Raji (cell line): Measurements from ENCODE around the gene KCNH8.

Experiments
- POLR2A ChIP-seq: IDR thresholded peaks from 2 replicates; pipeline ENCODE4 v1.6.1; 2011; ENCODE audit warnings: low read depth, low read length, control low read depth; ENCODE audit not compliant: insufficient read depth

Gene KCNH8

DNA sequence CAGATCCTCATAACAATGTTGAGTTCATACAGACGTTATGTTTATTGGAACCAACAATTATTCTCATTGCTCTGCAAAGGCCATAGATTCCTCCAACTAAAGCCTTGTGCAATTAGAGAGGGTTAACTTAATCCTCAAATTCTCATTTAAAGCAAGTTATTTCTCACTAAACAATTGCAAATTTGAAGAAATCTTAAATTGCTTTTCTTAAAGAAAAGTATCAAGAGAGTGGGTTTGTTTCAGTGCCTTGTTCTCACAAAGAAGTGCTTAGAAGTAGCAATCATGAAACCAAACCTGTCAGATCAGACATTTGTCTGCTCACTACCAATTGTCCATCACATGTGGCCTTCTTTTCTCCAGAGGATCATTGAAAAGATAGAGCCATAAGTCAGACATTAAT, 124.8 kb downstream of the KCNH8 start:
- no peak for TF ChIP-seq POLR2A

DNA sequence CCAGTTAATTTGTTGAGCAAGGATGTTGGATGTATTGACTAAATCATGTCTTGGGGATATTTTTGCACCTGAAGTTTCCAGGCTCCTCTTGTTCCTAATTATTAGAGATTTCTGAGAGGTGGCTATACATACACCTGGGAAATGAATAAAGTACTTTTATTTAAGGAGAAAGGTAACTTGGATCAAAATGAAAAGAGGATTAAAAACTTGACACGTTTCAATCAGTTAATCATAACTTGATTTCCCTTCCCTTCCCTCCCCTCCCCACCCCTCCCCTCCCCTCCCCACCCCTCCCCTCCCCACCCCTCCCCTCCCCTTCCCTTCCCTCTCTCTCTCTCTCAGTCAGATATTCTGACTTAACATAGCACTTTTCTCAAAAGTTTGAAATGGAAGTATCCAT, 126.3 kb downstream of the KCNH8 start:
- TF ChIP-seq POLR2A = no peak

DNA sequence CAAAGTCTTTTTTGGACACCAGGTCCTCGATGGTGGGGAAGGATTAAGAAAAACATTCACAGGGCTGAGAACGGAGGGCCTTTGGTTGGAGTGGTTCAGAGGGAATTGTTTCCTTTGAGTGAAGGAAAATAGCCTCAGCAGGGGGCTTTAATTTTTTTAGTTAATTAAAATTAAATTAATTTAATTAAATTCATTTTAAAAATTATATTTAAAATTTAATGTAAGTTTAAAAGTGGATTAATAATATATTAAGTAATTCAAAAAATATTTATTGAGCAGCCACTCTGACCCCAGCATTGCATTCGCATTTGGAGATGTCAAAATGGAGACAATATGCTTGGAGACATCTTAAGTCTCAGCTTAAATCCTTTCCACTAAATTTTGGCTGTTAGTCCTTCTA, 136.7 kb downstream of the KCNH8 start:
- TF ChIP-seq POLR2A = no peak

DNA sequence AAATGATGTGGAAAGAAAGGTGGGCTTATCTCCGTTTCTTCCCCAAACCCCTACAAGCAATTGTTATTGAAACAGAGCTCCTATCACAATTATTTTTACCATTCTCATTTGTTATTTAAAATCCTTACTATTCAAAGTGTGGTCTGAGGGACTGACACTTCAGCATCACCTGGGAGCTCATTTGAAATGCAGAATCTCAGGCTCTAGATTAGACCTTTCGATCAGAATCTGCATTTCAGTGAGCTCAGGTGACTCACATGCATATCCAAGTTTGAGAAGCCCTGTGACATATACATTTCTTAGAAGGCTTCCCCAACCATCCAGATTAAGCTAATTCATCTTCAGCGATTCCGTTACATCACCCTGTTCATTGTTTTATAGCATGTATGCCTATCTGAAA, 145.0 kb downstream of the KCNH8 start:
- no peak for TF ChIP-seq POLR2A

DNA sequence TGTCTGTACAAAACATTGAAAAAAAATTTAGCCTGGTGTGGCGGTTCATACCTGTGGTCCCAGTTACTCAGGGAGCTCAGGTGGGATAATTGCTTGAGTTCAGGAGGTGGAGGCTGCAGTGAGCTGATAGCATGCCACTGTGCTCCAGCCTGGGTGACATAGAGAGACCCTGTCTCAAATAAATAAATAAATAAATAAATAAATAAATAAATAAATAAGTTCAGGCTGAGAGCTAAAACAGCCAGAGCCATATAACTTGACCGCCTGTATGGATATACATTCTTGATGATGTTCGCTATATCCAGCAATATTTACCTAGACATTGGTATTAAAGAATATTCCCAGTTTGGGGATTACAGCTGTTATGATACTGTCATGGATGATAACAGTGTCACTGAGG, 146.9 kb downstream of the KCNH8 start:
- no peak for TF ChIP-seq POLR2A

DNA sequence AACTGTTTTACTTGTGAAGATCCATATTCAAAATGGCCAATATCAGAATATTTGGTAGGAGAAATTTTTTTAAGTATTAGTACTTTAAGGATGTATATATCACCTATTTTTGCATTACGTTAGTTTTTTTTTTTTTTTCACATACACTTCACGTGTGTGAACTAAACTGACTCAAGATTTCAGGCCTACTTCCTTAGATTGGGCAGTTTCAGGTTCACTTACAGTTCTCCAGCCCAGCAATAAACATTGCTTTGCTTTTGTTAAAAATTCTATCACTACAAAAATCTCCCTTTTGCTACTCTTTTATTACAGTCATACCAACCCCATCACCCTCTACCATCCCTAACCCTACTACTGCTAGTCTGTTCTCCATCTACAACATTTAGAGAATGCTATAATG, 183.6 kb downstream of the KCNH8 start:
- no peak for TF ChIP-seq POLR2A

DNA sequence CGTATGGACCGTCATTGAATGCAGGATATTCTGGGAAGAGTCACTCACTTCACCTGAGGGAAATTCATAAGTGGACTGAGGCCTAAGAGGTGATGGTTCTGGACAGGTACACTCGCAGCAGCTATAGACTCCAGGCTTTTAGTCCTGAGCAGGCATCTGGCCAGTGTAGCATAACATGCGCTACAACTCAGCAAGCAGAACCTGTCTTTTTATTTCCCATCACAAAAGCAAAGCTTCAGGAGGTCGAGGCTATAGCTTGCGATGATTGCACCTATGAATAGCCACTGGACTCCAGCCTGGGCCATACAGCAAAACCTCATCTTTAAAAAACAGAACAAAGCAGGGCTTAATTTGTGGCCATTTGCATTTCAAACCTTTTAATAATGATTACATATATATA, 185.8 kb downstream of the KCNH8 start:
- no peak for TF ChIP-seq POLR2A

DNA sequence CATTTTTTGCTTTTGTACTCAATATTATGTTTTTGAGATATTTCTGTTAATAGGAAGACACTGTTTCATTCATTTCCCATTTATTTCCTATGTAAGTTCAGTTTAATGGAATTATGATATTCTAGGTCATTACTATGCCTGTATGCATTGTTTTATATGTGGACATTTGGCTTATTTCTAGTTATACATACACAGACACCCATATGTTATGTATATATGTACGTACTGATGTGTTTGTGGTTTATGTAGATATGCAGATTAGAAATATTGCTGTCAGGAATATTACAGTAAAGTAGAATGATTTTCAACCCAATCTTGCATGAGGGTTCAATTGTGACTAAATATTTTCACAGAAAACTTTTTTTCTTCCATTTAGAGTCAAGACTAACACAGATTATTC, 190.5 kb downstream of the KCNH8 start:
- no peak for TF ChIP-seq POLR2A

DNA sequence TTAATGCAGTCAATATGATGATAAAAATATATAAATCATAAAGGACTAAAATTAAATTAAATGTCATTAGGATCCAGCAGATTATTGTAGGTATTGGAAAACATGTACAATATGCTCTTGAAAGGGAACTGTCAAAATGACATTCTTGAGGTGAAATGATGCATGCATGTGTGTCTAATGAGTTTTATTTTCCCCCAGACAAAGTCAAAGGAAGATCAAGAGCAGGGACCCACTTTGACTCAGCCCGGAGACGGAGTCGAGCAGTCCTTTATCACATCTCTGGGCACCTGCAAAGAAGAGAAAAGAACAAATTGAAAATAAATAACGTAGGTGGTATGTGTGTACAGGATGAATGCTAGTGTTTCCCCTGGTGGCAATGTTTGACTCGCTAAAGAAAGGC, 194.1 kb downstream of the KCNH8 start:
- TF ChIP-seq POLR2A = no peak

DNA sequence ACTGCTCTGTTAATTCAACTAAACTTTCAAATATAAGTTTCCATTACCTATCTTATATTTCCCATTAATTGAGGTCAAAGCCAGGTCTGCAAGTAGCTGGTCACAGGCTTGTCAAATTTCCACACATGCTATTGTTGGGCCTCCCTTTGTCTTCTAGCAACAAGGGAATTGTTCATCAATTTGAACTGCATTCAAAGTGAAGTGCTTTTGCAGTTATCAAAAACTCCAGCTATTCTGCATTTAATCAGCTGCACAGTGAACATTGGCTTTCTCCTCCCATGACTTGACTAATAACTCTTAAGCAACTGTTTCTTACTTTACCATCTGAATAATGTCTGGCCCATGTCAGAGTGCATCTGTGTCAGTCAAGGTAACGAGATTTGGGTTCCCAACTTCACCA, 198.4 kb downstream of the KCNH8 start:
- no peak for TF ChIP-seq POLR2A

DNA sequence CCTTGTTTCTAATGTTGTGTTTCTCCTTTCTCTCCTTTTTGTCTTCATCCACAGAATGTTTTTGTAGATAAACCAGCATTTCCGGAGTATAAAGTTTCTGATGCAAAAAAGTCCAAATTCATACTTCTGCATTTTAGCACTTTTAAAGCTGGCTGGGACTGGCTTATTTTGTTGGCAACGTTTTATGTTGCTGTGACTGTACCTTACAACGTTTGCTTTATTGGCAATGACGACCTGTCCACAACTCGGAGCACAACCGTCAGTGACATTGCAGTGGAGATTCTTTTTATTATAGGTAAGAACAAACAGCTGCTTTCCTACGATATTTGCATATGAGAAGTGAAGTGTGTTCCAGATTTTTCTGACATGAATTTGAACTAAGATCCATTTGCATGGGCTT, 199.4 kb downstream of the KCNH8 start:
- 0 out of 2 replicates have a peak, but pooled peaks have one; percentile 29 for TF ChIP-seq POLR2A

DNA sequence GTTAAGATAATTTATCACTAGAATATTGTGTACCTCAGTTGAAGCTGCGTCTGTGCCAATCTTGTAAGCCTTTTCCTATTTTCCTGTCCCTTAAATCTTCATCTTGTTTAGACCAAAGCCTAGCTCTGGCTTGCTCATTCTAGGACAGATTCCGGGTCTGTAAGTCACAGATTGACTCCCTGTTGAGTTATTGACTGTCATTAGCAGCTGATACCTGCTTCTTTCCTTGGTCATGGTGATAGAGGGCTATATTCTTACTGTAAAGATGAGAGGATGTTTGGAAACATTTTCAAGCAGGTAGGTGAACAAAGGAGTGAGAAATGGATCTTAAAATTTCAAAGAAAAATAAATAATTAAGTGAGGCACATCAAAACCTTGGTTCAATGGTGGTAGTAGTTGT, 200.2 kb downstream of the KCNH8 start:
- no peak for TF ChIP-seq POLR2A

DNA sequence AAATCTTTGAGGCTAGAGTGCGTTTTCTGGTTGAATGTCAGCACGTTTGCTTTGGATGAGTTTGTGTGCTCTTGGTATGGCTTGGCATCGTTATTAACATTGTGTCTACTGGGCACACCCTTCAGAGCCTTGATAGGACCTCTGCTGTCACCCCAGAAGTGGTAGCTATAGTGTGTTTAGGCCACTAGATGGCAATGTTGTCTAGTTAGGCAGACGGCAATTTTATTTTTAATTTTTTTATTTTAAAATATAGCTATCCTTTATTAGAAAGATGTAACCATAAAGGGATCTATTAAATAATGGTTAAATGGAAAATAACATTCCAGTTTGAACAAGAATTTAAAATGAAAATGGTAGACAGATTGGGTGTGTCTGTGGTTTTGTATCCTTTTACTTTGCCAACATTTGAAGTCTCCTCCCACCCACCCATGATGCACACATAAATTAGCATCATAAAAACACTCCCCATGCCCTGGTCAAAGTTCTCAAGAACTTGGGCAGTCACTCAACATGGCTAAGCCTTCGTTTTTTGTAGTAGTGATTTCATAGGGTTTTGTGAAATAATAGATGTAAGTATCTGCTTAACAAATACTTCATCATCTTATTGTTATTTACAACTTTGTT, 200.7 kb downstream of the KCNH8 start:
- TF ChIP-seq POLR2A = no peak

DNA sequence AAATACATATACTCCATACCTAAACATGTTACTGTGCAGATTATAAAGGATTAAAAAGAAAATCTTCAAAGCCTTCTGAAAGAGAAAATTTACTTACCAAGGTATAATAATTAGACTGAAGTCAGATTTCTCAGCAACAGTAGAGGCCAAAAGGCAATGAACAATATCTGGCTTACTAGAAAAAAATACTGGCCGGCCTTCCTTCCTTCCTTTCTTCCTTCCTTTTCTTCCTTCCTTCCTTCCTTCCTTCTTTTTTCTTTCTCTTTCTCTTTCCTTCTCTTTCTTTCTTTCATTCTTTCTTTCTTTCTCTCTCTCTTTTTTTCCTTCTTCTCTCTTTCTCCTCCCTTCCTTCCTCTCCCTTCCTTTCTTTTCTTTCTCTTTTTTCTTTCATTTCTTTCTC, 209.6 kb downstream of the KCNH8 start:
- no peak for TF ChIP-seq POLR2A

DNA sequence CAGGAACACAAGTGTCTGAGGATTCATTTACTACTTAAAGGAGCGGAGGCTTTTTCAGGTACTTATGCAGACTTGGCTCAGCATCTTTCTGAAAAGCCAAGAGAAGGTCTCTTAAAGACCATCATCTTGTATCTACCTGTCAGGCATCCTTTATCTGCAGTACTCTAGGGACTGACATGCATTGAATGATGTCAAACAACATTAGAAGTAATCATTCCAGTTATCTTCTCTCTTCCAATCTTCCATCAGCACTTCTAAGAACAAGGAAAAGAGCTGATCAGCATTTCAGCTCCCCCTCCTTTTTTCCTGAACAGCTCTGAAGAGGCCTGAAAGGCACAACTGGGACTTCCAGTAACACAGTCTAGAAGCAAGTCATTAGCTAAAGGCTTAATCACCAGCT, 214.8 kb downstream of the KCNH8 start:
- TF ChIP-seq POLR2A = no peak

DNA sequence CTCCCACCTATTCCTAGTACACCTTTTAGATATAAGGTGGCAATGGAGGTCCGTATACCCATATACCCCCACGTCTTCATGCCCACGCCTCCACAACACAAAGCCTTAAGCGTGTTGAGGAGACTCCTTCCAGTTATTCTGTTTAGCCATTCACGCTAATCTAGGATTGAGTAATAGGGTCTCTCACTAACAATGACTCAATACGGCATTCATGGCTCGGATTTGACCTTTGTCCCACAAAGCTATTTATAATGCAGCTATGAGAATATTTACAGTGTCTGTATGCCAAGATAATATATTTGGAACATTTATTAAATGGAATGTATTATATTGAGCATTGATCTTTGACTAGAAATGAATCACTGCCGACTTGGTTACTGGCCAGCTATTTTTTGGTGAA, 215.8 kb downstream of the KCNH8 start:
- no peak for TF ChIP-seq POLR2A

DNA sequence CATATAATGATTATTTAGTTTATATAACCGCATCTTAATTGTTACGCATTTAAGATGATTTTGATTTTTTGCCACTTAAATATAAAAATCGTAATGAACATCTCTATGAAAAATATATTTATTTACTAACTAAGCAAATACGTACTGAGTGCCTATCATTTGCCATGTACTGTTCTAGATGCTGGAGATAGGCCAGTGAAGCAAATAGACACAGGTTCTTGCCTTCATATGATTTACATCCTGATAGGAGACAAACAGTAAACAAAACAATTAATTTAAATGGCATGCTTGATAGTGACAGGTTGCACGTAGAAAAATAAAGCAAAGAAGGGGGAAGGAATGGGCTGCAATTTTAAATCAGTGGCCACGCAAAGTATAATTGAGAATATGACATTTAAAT, 217.2 kb downstream of the KCNH8 start:
- no peak for TF ChIP-seq POLR2A
